Measurements from ENCODE around the gene HMGCL. TPM values are rescaled to one million over a fixed set of nuclear protein-coding genes. Genes with fewer than 3 reads are reported as not detected.
A peak's percentile ranks its signal among the peaks of the same experiment; 100 is the strongest.
"Not testable (repeated sequence)": the region's sequence is repeated elsewhere in the genome, so short reads cannot be mapped to it uniquely, and the experiment has no call there.

The HMGCL gene
- total RNA-seq, 4 donors from 2014 or later, result 25.5 to 50.0 (median 43.9) TPM

- WGBS, result 59% methylated on average over 3 of the region's 3 CpGs
- H3K36me3 ChIP-seq, result peaks cover 18 to 74% (median 62%) of the 10 kb centered on the region in 4 donors
- H3K9me3 ChIP-seq, result no peaks in the 10 kb centered on the region
- peaks cover 9 to 24% (median 15%) of the 10 kb centered on the region in 4 donors for H3K4me1 ChIP-seq
- no peaks in the 10 kb centered on the region for H3K27me3 ChIP-seq
- intact Hi-C loops (cut with DNase I), result no loop called here
- no peak for DNase-seq (ENCODE audit: extremely low spot score)
- H3K4me3 ChIP-seq, result no peak overlapping the region
- H3K27ac ChIP-seq (replicated peaks in 1 of 4), result no peak overlapping the region
- TF ChIP-seq EP300 (IDR thresholded peaks at IDR 0.05), result no peak
- TF ChIP-seq POLR2AphosphoS5 (IDR thresholded peaks at IDR 0.05), result no peak
- no peak for TF ChIP-seq POLR2A (IDR thresholded peaks at IDR 0.05; ENCODE audit: low read depth)
- no peak for TF ChIP-seq CTCF (IDR thresholded peaks at IDR 0.05)
These were observed 37.4 kb upstream of the HMGCL start for GRCh38 chr1:23862640-23863039.

GRCh38 chr1:23854568-23854967 is 29.3 kb upstream of the HMGCL start:
- no peak overlapping the region for H3K27ac ChIP-seq (replicated peaks in 1 of 4)
- peaks cover 0 to 2% (median 0%) of the 10 kb centered on the region in 4 donors for H3K4me1 ChIP-seq
- no peaks in the 10 kb centered on the region for H3K27me3 ChIP-seq
- no peak for TF ChIP-seq POLR2AphosphoS5 (IDR thresholded peaks at IDR 0.05)
- no peak for TF ChIP-seq POLR2A (IDR thresholded peaks at IDR 0.05; ENCODE audit: low read depth)
- TF ChIP-seq CTCF (IDR thresholded peaks at IDR 0.05), result no peak
- TF ChIP-seq EP300 (IDR thresholded peaks at IDR 0.05), result no peak
- peaks cover 9 to 62% (median 43%) of the 10 kb centered on the region in 4 donors for H3K36me3 ChIP-seq
- 40% methylated on average over 2 of the region's 2 CpGs for WGBS
- no peaks in the 10 kb centered on the region for H3K9me3 ChIP-seq
- intact Hi-C loops (cut with DNase I), result no loop called here
- DNase-seq (ENCODE audit: extremely low spot score), result no peak
- H3K4me3 ChIP-seq, result no peak overlapping the region

GRCh38 chr1:23853124-23853523 is 27.9 kb upstream of the HMGCL start:
- WGBS, result no CpG with 5 or more reads among the region's 34 CpGs
- H3K4me3 ChIP-seq; H3K27me3 ChIP-seq; H3K9me3 ChIP-seq; intact Hi-C loops (cut with DNase I); DNase-seq (ENCODE audit: extremely low spot score); H3K27ac ChIP-seq (replicated peaks in 1 of 4): not testable (repeated sequence)
- peaks cover 6 to 59% (median 31%) of the 10 kb centered on the region in 4 donors for H3K36me3 ChIP-seq
- H3K4me1 ChIP-seq, result peaks cover 0 to 12% (median 1%) of the 10 kb centered on the region in 4 donors

GRCh38 chr1:23851406-23851805 is 26.2 kb upstream of the HMGCL start:
- H3K36me3 ChIP-seq, result peaks cover 4 to 59% (median 26%) of the 10 kb centered on the region in 4 donors
- H3K27ac ChIP-seq (replicated peaks in 1 of 4); H3K27me3 ChIP-seq; H3K9me3 ChIP-seq; H3K4me3 ChIP-seq; DNase-seq (ENCODE audit: extremely low spot score); intact Hi-C loops (cut with DNase I): not testable (repeated sequence)
- H3K4me1 ChIP-seq, result peaks cover 0 to 12% (median 1%) of the 10 kb centered on the region in 4 donors

GRCh38 chr1:23848673-23849616 is 23.7 kb upstream of the HMGCL start:
- Histone ChIP-seq H3K4me1 (peaks cover 0 to 12% (median 1%) of the 10 kb centered on the region in 4 donors), H3K4me3 (no peak overlapping the region), H3K36me3 (peaks cover 14 to 60% (median 37%) of the 10 kb centered on the region in 4 donors), H3K27ac (replicated peaks in 1 of 4) (peak overlapping the region; percentile 24 to 56 (median 48)), H3K27me3 (no peaks in the 10 kb centered on the region), H3K9me3 (no peaks in the 10 kb centered on the region)
- no peak for DNase-seq (ENCODE audit: extremely low spot score)
- WGBS, result 84% methylated on average over 12 of the region's 12 CpGs
- TF ChIP-seq EP300 (IDR thresholded peaks at IDR 0.05) (no peak), POLR2AphosphoS5 (IDR thresholded peaks at IDR 0.05) (peak in 1 of 2 donors; percentile 14)
- intact Hi-C loops (cut with DNase I), result no loop called here

GRCh38 chr1:23847482-23848095 is 22.4 kb upstream of the HMGCL start:
- Histone ChIP-seq H3K4me1 (peaks cover 0 to 12% (median 1%) of the 10 kb centered on the region in 4 donors), H3K36me3 (peaks cover 14 to 60% (median 37%) of the 10 kb centered on the region in 4 donors)
- H3K27me3 ChIP-seq; H3K27ac ChIP-seq (replicated peaks in 1 of 4); DNase-seq (ENCODE audit: extremely low spot score); intact Hi-C loops (cut with DNase I); H3K9me3 ChIP-seq; H3K4me3 ChIP-seq: not testable (repeated sequence)
- WGBS, result 94% methylated on average over 2 of the region's 2 CpGs
